ENCODE measurements around the gene MIF. TPM values are rescaled to one million over a fixed set of nuclear protein-coding genes. Genes with fewer than 3 reads are reported as not detected.
A peak's percentile ranks its signal among the peaks of the same experiment; 100 is the strongest.
"Not testable (repeated sequence)": the region's sequence is repeated elsewhere in the genome, so short reads cannot be mapped to it uniquely, and the experiment has no call there.

The MIF gene
- total RNA-seq, 2 donors from 2014 or later, result 176 to 273 TPM

DNA sequence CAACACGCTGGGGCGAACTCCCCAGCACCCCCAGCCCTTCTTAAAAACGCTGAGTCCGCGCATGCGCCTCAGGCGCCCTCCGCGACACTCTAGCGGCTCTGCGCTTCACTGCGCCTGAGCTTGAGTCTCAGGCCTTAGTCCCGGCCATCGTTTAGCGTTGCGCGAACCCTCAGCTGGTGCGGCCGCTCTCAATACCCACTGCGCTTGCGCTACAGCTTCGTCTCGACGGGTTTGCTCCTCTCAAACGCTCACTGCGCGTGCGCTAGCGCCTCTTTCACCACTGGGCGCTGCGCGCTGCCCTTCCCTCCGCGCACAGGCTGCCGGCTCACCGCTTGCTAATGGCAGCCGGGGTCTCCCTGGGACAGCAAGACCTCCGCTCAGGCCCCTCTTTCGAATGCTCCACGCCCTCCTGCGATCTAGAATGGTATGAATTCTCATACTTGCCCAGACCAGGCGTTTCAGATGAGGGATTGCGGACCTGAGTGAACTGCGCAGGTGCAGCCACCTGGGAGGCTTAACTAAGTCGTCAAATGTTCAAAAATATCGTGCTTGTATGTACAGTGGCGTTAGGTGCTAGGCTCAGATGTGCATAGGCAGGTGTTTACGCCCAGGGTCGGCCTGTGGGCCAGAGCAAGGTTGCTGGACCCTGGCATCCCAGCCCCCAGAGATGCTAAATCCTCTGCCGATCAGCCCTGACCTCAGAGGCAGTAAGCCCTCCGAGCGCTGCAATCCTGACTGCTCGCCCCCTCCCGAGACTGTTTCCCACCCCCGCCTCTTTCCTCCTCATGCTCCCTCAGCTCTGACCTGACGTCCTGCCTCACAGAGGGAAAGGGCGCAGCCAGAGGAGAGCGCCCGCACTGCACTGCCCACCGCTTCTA lies 36.3 kb upstream of the MIF start, which contains the start of gene SLC2A11:
Gene SLC2A11 (plus strand): TSS at position 270 of the 878 bp plus-strand sequence. CDS start 125 bp downstream, at position 395.
- TF ChIP-seq, protein P1, sequence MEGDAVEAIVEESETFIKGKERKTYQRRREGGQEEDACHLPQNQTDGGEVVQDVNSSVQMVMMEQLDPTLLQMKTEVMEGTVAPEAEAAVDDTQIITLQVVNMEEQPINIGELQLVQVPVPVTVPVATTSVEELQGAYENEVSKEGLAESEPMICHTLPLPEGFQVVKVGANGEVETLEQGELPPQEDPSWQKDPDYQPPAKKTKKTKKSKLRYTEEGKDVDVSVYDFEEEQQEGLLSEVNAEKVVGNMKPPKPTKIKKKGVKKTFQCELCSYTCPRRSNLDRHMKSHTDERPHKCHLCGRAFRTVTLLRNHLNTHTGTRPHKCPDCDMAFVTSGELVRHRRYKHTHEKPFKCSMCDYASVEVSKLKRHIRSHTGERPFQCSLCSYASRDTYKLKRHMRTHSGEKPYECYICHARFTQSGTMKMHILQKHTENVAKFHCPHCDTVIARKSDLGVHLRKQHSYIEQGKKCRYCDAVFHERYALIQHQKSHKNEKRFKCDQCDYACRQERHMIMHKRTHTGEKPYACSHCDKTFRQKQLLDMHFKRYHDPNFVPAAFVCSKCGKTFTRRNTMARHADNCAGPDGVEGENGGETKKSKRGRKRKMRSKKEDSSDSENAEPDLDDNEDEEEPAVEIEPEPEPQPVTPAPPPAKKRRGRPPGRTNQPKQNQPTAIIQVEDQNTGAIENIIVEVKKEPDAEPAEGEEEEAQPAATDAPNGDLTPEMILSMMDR (IDR thresholded peaks at IDR 0.05), result no peak
- Histone ChIP-seq H3K27ac (peak within 1 kb of the TSS; percentile 92 to 96), H3K27me3 (no peaks in the 10 kb centered on the region), H3K4me1 (peaks cover 0 to 20% of the 10 kb centered on the region in 2 donors), H3K9me3 (no peaks in the 10 kb centered on the region), H3K4me3 (peak within 1 kb of the TSS; percentile 46 to 68), H3K36me3 (peaks cover 2% of the 10 kb centered on the region)
- peak; percentile 93 for DNase-seq (ENCODE audit: low spot score)

DNA sequence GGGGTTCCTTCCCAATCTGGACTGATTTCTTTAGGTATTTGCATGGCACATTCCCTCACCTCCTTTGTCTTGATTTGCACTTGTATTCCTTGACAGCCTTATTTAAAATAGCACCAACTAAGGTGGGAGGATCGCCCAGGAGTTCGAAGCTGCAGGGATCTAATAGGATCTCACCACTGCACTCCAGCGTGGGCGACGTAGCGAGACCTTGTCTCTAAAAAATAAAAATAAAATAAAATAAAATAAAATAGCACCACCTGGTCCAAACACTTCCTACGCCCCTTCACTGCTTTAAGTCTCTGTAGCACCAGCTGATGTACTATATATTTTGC lies 35.7 kb upstream of the MIF start:
- peak overlapping the region; percentile 46 to 68 for H3K4me3 ChIP-seq
- DNase-seq (ENCODE audit: low spot score), result no peak
- peaks cover 0 to 20% of the 10 kb centered on the region in 2 donors for H3K4me1 ChIP-seq
- H3K36me3 ChIP-seq, result peaks cover 5% of the 10 kb centered on the region
- TF ChIP-seq, protein P1 (IDR thresholded peaks at IDR 0.05), result no peak
- H3K27ac ChIP-seq, result peak overlapping the region; percentile 92 to 96
- H3K27me3 ChIP-seq, result no peaks in the 10 kb centered on the region
- H3K9me3 ChIP-seq, result no peaks in the 10 kb centered on the region

DNA sequence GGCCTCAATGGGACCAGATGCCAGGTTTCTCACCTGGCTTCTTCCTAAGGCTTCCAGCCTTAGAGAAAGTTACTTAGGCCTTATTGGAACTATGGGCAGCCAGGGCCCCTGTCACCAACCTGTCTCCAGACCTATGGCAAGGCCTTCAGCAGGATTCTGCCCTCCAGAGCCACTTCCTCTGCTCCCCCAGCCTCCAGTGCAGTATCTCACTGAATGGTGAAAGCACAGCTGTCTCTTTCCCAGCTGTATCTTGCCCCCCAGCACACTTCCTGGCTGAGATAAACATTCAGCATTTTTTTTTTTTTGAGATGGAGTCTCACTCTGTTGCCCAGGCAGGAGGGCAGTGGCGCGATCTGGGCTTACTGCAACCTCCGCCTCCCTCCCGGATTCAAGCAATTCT lies 35.0 kb upstream of the MIF start:
- H3K9me3 ChIP-seq, result no peaks in the 10 kb centered on the region
- no peak overlapping the region for H3K27ac ChIP-seq
- H3K36me3 ChIP-seq, result peaks cover 5% of the 10 kb centered on the region
- no peaks in the 10 kb centered on the region for H3K27me3 ChIP-seq
- H3K4me1 ChIP-seq, result peaks cover 0 to 20% of the 10 kb centered on the region in 2 donors
- DNase-seq (ENCODE audit: low spot score), result no peak
- TF ChIP-seq, protein P1 (IDR thresholded peaks at IDR 0.05), result no peak
- no peak overlapping the region for H3K4me3 ChIP-seq

DNA sequence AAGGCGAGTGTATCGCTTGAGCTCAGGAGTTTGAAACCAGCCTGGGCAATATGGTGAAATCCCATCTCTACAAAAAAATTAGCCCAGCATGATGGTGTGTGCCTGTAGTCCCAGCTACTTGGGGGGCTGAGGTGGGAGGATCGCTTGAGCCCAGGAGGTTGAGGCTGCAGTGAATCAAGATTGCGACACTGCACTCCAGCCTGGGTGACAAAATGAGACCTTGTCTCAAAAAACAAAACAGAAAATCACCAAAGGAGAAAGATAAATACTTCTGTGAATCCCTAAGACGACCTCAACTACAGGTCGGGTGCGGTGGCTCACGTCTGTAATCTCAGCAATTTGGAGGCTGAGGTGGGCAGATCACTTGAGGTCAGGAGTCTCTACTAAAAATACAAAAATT lies 34.0 kb upstream of the MIF start:
- H3K36me3 ChIP-seq; H3K4me3 ChIP-seq; H3K27ac ChIP-seq; H3K27me3 ChIP-seq; H3K9me3 ChIP-seq; DNase-seq (ENCODE audit: low spot score): not testable (repeated sequence)
- H3K4me1 ChIP-seq, result peaks cover 0 to 20% of the 10 kb centered on the region in 2 donors

DNA sequence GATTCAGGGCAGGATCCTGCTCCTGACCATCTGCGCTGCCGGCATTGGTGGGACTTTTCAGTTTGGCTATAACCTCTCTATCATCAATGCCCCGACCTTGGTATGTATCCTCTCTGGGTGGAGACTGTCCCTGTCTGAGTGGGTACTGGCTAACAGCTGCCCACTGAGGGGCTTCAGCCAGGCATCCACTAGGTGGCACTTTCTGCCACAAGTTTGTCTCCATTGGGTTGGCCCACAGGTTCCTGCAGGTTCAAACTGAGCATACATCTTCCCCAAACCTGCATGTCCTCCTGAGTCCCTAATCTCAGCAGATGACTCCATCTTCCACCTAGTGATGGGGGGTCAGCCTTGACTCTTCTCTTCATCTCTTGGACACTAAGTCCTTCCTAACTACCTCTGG lies 32.1 kb upstream of the MIF start:
- Histone ChIP-seq H3K4me1 (peaks cover 0 to 12% of the 10 kb centered on the region in 2 donors), H3K9me3 (no peaks in the 10 kb centered on the region), H3K36me3 (peaks cover 5% of the 10 kb centered on the region), H3K4me3 (no peak overlapping the region), H3K27me3 (no peaks in the 10 kb centered on the region), H3K27ac (no peak overlapping the region)
- TF ChIP-seq, protein P1 (IDR thresholded peaks at IDR 0.05), result peak in 1 of 2 donors; percentile 63
- no peak for DNase-seq (ENCODE audit: low spot score)

DNA sequence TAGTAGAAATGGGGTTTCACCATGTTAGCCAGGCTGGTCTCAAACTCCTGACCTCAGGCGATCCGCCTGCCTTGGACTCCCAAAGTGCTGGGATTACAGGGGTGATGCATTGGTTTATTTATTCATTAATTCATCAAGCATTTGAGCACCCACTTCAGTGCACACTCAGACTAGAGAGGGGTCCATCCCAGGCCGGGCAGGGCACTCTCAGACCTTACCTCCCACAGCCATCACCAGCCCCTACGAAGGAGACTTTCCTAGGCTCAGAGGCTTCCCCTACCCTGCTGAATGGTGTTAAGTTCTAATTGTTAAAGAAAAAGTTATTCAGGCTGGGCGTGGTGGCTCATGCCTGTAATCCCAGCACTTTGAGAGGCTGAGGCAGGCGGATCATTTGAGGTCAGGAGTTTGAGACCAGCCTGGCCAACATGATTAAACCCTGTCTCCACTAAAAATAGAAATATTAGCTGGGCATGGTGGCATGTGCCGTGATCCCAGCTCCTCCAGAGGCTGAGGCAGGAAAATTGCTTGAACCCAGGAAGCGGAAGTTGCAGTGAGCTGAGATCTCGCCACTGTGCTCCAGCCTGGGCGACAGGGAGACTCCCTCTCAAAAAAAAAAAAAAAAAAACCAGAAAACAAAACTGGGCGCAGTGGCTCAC lies 29.6 kb upstream of the MIF start:
- not testable (repeated sequence) for H3K4me3 ChIP-seq; DNase-seq (ENCODE audit: low spot score); H3K27me3 ChIP-seq; H3K4me1 ChIP-seq; H3K9me3 ChIP-seq; H3K27ac ChIP-seq
- H3K36me3 ChIP-seq, result peaks cover 23% of the 10 kb centered on the region

Data from right atrium auricular region (tissue), 2 donors.